Measurements from ENCODE around the gene OR3A2. TPM values are rescaled to one million over a fixed set of nuclear protein-coding genes. Genes with fewer than 3 reads are reported as not detected.
A peak's percentile ranks its signal among the peaks of the same experiment; 100 is the strongest.
"Not testable (repeated sequence)": the region's sequence is repeated elsewhere in the genome, so short reads cannot be mapped to it uniquely, and the experiment has no call there.

The OR3A2 gene
- total and polyA plus RNA-seq, 8 donors = 0.08 to 0.87 (median 0.19) TPM

GRCh38 chr17:3256575-3256974 is 129.5 kb downstream of the OR3A2 start:
- TF ChIP-seq CTCF (IDR thresholded peaks at IDR 0.05) = no peak
- DNase-seq = no peak

GRCh38 chr17:3249013-3249412 is 137.1 kb downstream of the OR3A2 start:
- H3K27ac ChIP-seq; H3K9me3 ChIP-seq; H3K4me3 ChIP-seq; ATAC-seq; H3K27me3 ChIP-seq; H3K4me1 ChIP-seq; DNase-seq; intact Hi-C loops (cut with DNase I); H3K36me3 ChIP-seq: not testable (repeated sequence)

More at GRCh38 chr17:3256575-3256974, 129.5 kb downstream of the OR3A2 start:
- Histone ChIP-seq H3K36me3 (no peaks in the 10 kb centered on the region), H3K4me1 (no peaks in the 10 kb centered on the region), H3K27me3 (no peaks in the 10 kb centered on the region), H3K9me3 (no peaks in the 10 kb centered on the region), H3K27ac (no peak overlapping the region), H3K4me3 (no peak overlapping the region)
- ATAC-seq = no peak
- intact Hi-C loops (cut with DNase I) = no loop called here

GRCh38 chr17:3244841-3245240 is 141.3 kb downstream of the OR3A2 start:
- H3K4me3 ChIP-seq; ATAC-seq; H3K4me1 ChIP-seq; intact Hi-C loops (cut with DNase I); H3K27ac ChIP-seq; H3K9me3 ChIP-seq; H3K27me3 ChIP-seq; H3K36me3 ChIP-seq; DNase-seq: not testable (repeated sequence)

GRCh38 chr17:3241044-3241443 is 145.1 kb downstream of the OR3A2 start:
- H3K36me3 ChIP-seq; H3K4me1 ChIP-seq; H3K4me3 ChIP-seq; H3K27ac ChIP-seq; H3K9me3 ChIP-seq; ATAC-seq; DNase-seq; H3K27me3 ChIP-seq; intact Hi-C loops (cut with DNase I): not testable (repeated sequence)

- H3K4me3 ChIP-seq; H3K27me3 ChIP-seq; H3K9me3 ChIP-seq; H3K27ac ChIP-seq; intact Hi-C loops (cut with DNase I); H3K36me3 ChIP-seq; H3K4me1 ChIP-seq: not testable (repeated sequence)
- DNase-seq (peak in 1 of 4 donors; percentile 41), ATAC-seq (peak; percentile 72)
Observed at GRCh38 chr17:3238685-3239084, 147.4 kb downstream of the OR3A2 start.

GRCh38 chr17:3232300-3232699 is 153.8 kb downstream of the OR3A2 start:
- DNase-seq; H3K27ac ChIP-seq; H3K4me3 ChIP-seq; intact Hi-C loops (cut with DNase I); H3K27me3 ChIP-seq; ATAC-seq; H3K36me3 ChIP-seq; H3K9me3 ChIP-seq; H3K4me1 ChIP-seq: not testable (repeated sequence)

Other genes starting within 250 kb of the OR3A2 start
- not detected for gene OR1A2, start 188.8 kb downstream of the OR3A2 start, total RNA-seq
- gene OR1A2, start 188.8 kb downstream of the OR3A2 start, polyA plus RNA-seq (ENCODE audit: insufficient read length in 6 of 6) = not detected
- not detected for gene OR1A1, start 178.6 kb downstream of the OR3A2 start, total RNA-seq
- under 1 TPM in 4 of 6 donors, not detected in 2; 0.07 to 0.18 (median 0.13) TPM for gene OR1A1, start 178.6 kb downstream of the OR3A2 start, polyA plus RNA-seq (ENCODE audit: insufficient read length in 6 of 6)
- under 1 TPM in 1 of 2 donors, not detected in 1; 0.20 TPM for gene OR3A1, start 87.9 kb downstream of the OR3A2 start, total RNA-seq
- gene OR3A1, start 87.9 kb downstream of the OR3A2 start, polyA plus RNA-seq (ENCODE audit: insufficient read length in 6 of 6) = under 1 TPM in 2 of 6 donors, not detected in 4; 0.13 to 0.17 TPM
- gene OR1E1, start 12.1 kb upstream of the OR3A2 start, total RNA-seq = not detected
- under 1 TPM in 1 of 6 donors, not detected in 5; 0.13 TPM for gene OR1E1, start 12.1 kb upstream of the OR3A2 start, polyA plus RNA-seq (ENCODE audit: insufficient read length in 6 of 6)
- gene OR3A3, start 25.1 kb upstream of the OR3A2 start, total RNA-seq = not detected
- under 1 TPM in 3 of 6 donors, not detected in 3; 0.06 to 0.09 (median 0.07) TPM for gene OR3A3, start 25.1 kb upstream of the OR3A2 start, polyA plus RNA-seq (ENCODE audit: insufficient read length in 6 of 6)
- not detected for gene OR1E2, start 47.5 kb upstream of the OR3A2 start, total RNA-seq
- not detected for gene OR1E2, start 47.5 kb upstream of the OR3A2 start, polyA plus RNA-seq (ENCODE audit: insufficient read length in 6 of 6)
- gene SPATA22, start 85.5 kb upstream of the OR3A2 start, total RNA-seq = 1 to 10 TPM in 1 of 2 donors, under 1 TPM in 1; 0.26 to 1.4 TPM
- 1 to 10 TPM in 1 of 6 donors, under 1 TPM in 4, not detected in 1; 0.25 to 1.0 (median 0.40) TPM for gene SPATA22, start 85.5 kb upstream of the OR3A2 start, polyA plus RNA-seq (ENCODE audit: insufficient read length in 6 of 6)
- 1 to 10 TPM; 6.5 to 7.1 TPM for gene ASPA, start 89.7 kb upstream of the OR3A2 start, total RNA-seq
- 10 to 100 TPM; 36.0 to 68.9 (median 48.5) TPM for gene ASPA, start 89.7 kb upstream of the OR3A2 start, polyA plus RNA-seq (ENCODE audit: insufficient read length in 6 of 6)
- under 1 TPM; 0.55 to 0.58 TPM for gene TRPV3, start 171.5 kb upstream of the OR3A2 start, total RNA-seq
- 1 to 10 TPM; 1.6 to 4.2 (median 2.2) TPM for gene TRPV3, start 171.5 kb upstream of the OR3A2 start, polyA plus RNA-seq (ENCODE audit: insufficient read length in 6 of 6)
- 1 to 10 TPM; 3.3 to 3.7 TPM for gene TRPV1, start 223.1 kb upstream of the OR3A2 start, total RNA-seq
- gene TRPV1, start 223.1 kb upstream of the OR3A2 start, polyA plus RNA-seq (ENCODE audit: insufficient read length in 6 of 6) = 10 to 100 TPM in 3 of 6 donors, 1 to 10 TPM in 3; 9.3 to 11.1 (median 10.0) TPM
- 10 to 100 TPM; 11.0 to 13.1 TPM for gene SHPK, start 249.9 kb upstream of the OR3A2 start, total RNA-seq
- gene SHPK, start 249.9 kb upstream of the OR3A2 start, polyA plus RNA-seq (ENCODE audit: insufficient read length in 6 of 6) = 10 to 100 TPM; 10.4 to 16.8 (median 15.0) TPM